Right cardiac atrium (tissue), 5 donors: ENCODE results near the gene RAB12. TPM values are rescaled to one million over a fixed set of nuclear protein-coding genes. Genes with fewer than 3 reads are reported as not detected.

Experiments used
- ATAC-seq, 2 donors: fragments of 200-7000 bp; cut with Tn5 transposase; one replicate each; pipeline versions ENCODE4 v1.8.0 to v1.9.1; 2020; ENCODE audit warnings: moderate library complexity in 2 of 2, mild to moderate bottlenecking in 1 of 2
- DNase-seq, 3 donors: peaks; one replicate each; pipeline ENCODE4 v3.0.0-alpha.2; 2020
- H3K27ac ChIP-seq: one replicate; pipeline ENCODE4 v1.5.1; 2013; ENCODE audit warnings: mild to moderate bottlenecking, low read length, control low read depth, moderate library complexity
- H3K27me3 ChIP-seq: one replicate; pipeline ENCODE4 v1.6.1; 2013; ENCODE audit not compliant: control insufficient read depth, insufficient read depth
- H3K4me1 ChIP-seq: one replicate; pipeline ENCODE4 v1.6.1; 2013; ENCODE audit warnings: low read length; ENCODE audit not compliant: control insufficient read depth, insufficient read depth
- H3K4me3 ChIP-seq: one replicate; pipeline ENCODE4 v1.5.1; 2013; ENCODE audit warnings: low read length, control low read depth
- H3K9me3 ChIP-seq: one replicate; pipeline ENCODE4 v1.6.1; 2013; ENCODE audit warnings: low read length; ENCODE audit not compliant: control insufficient read depth
- WGBS: extraction: QIAGEN DNeasy Blood & Tissue Kit; methylation state at CpG from one replicate; pipeline ENCODE4 v1.1.7; 2013; 5-methylcytosine and 5-hydroxymethylcytosine counted together
- intact Hi-C, 4 donors: fragments of 100-400 bp; cut with DNase I; formaldehyde crosslinking; loops; one replicate each; pipeline versions ENCODE4 v1.11.0 to v1.14.0; 2022 to 2023
- polyA plus RNA-seq: library from polyadenylated mRNA; stranded (reverse); fragments of 200-250 nt; gene quantifications from one replicate; pipeline ENCODE4 v1.2.3, GENCODE V29; 2013
- total RNA-seq, 4 donors: library from RNA; stranded (reverse); fragmentation: NEBNext Ultra II Directional; extraction: Animal tissue kit (Norgen Biotek cat#: 25700); gene quantifications; one replicate each; pipeline ENCODE4 v1.2.1, GENCODE V29; 2021
- donor health status: healthy with polysubstance abuse.
- donor health status: DM: no; HTN: yes; CAD: no.
- donor health status: DM: no; HTN: no; CAD: no.
- donor health status: DM: no; HTN: yes; CAD: no; lungs with severe emphysema.
- donor health status: DM: yes; HTN: yes; CAD: no.

Gene RAB12
- total and polyA plus RNA-seq, 5 donors = 76.4 to 112 (median 101) TPM

GRCh38 chr18:8601277-8602032, 7.8 kb upstream of the RAB12 start:
- no peaks in the 10 kb centered on the region for H3K9me3 ChIP-seq
- intact Hi-C loops = no loop called here
- no peaks in the 10 kb centered on the region for H3K27me3 ChIP-seq
- no peak for ATAC-seq
- WGBS = 74% methylated on average over 6 of the region's 6 CpGs
- no peaks in the 10 kb centered on the region for H3K4me1 ChIP-seq
- DNase-seq = no peak
- H3K27ac ChIP-seq = no peak overlapping the region
- H3K4me3 ChIP-seq = no peak overlapping the region

GRCh38 chr18:8602040-8602439, 7.2 kb upstream of the RAB12 start:
- WGBS = 78% methylated on average over 4 of the region's 4 CpGs
- intact Hi-C loops = no loop called here
- Histone ChIP-seq H3K4me3 (no peak overlapping the region), H3K27ac (no peak overlapping the region), H3K27me3 (no peaks in the 10 kb centered on the region), H3K9me3 (no peaks in the 10 kb centered on the region), H3K4me1 (no peaks in the 10 kb centered on the region)
- ATAC-seq (no peak), DNase-seq (no peak)

DNA sequence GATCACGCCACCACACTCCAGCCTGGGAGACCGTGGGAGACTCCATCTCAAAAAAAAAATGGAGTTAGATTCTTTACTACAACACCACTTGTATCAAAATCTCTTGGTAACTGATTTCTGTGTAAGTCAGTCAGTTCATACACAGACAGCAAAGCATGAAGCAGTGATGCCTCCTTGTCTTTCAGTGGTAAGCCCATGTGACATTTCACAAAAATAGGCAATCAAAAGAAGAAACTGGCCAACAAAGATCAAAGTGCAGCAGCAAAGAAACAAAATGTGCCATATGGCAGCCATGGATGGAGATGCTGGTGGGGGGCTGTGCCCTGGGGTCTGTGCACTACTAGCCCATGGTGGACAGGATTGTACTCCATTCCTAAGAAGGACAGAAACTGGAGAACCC, 6.7 kb upstream of the RAB12 start:
- no peak overlapping the region for H3K4me3 ChIP-seq
- H3K9me3 ChIP-seq = no peaks in the 10 kb centered on the region
- no peak overlapping the region for H3K27ac ChIP-seq
- H3K27me3 ChIP-seq = no peaks in the 10 kb centered on the region
- WGBS = 93% methylated on average over 2 of the region's 2 CpGs
- ATAC-seq (no peak), DNase-seq (no peak)
- no peaks in the 10 kb centered on the region for H3K4me1 ChIP-seq
- intact Hi-C loops = no loop called here

DNA sequence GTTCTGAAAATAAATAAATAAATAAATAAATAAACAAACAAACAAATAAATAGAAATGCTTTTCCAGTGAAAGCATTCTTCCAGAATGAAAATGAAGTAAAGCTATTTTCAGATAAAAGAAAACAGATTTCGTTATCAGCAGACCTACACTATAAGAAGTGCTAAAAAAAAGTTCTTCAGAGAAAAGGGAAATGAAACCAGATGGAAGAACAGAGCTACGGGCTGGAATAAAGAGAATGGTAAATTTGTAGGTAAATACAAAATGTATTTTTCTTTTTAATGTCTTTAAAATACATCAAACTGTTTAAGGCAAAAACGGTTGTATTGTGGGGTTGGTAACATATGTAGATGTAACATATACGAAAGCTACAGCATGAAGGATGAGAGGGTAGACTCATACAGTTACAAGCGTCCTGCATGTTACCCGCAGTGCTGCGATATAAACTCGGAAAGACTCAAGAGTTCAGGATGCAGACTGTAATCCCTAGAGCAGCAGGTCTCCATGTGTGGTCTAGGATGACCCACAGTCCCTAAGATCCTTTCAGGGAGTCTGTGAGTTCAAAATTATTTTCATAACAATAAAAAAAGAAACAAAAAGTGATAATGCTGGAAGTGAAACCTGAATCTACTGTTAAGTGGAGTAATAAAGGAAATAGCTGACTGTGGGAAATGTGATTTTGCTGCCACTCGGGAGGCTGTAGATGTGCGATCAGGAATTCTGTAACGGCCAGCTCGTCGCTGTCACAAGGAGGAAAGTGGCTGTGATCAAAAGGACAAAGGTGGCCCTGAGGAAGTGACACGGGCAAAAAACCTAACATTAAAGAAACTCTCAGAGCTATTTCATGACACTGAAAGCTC, 5.3 kb upstream of the RAB12 start:
- DNase-seq (no peak), ATAC-seq (no peak)
- H3K4me1 ChIP-seq = peaks cover 3% of the 10 kb centered on the region
- intact Hi-C loops = no loop called here
- H3K27ac ChIP-seq = no peak overlapping the region
- H3K9me3 ChIP-seq = no peaks in the 10 kb centered on the region
- peak overlapping the region; percentile 13 for H3K4me3 ChIP-seq
- H3K27me3 ChIP-seq = no peaks in the 10 kb centered on the region
- WGBS = 52% methylated on average over 14 of the region's 14 CpGs

DNA sequence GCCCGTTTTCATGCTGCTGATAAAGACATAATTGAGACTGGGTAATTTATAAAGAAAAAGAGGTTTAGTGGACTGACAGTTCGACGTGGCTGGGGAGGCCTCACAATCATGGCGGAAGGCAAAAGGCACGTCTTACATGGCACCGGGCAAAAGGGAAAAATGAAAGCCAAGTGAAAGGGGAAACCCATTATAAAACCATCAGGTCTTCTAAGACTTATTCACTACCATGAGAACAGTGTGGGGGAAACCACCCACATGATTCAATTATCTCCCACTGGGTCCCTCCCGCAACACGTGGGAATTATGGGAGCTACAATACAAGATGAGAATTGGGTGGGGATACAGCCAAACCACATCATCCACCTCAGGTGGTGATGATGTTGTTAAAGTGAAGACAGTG, 3.3 kb upstream of the RAB12 start:
- no peak overlapping the region for H3K27ac ChIP-seq
- peaks cover 3% of the 10 kb centered on the region for H3K4me1 ChIP-seq
- WGBS = 85% methylated on average over 8 of the region's 8 CpGs
- no peaks in the 10 kb centered on the region for H3K9me3 ChIP-seq
- no peaks in the 10 kb centered on the region for H3K27me3 ChIP-seq
- DNase-seq = no peak
- intact Hi-C loops = no loop called here
- ATAC-seq = no peak
- H3K4me3 ChIP-seq = no peak overlapping the region

GRCh38 chr18:8607776-8608742, 1.2 kb upstream of the RAB12 start:
- ATAC-seq (peak in 1 of 2 donors; percentile 32), DNase-seq (no peak)
- H3K4me3 ChIP-seq = peak overlapping the region; percentile 95
- H3K27me3 ChIP-seq = no peaks in the 10 kb centered on the region
- 63% methylated on average over 18 of the region's 18 CpGs for WGBS
- H3K27ac ChIP-seq = peak overlapping the region; percentile 78
- H3K9me3 ChIP-seq = no peaks in the 10 kb centered on the region
- peaks cover 12% of the 10 kb centered on the region for H3K4me1 ChIP-seq
- intact Hi-C loops = no loop called here

- intact Hi-C loops = no loop called here
- Histone ChIP-seq H3K4me3 (peak overlapping the region; percentile 95), H3K9me3 (no peaks in the 10 kb centered on the region), H3K27ac (peak overlapping the region; percentile 72), H3K4me1 (peaks cover 12% of the 10 kb centered on the region), H3K27me3 (no peaks in the 10 kb centered on the region)
- WGBS = under 1% methylated on average over 78 of the region's 78 CpGs
- ATAC-seq = peak in 1 of 2 donors; percentile 36
- DNase-seq = peak; percentile 21 to 66 (median 66)
Observed at GRCh38 chr18:8609659-8610458, 622 bp downstream of the RAB12 start.

DNA sequence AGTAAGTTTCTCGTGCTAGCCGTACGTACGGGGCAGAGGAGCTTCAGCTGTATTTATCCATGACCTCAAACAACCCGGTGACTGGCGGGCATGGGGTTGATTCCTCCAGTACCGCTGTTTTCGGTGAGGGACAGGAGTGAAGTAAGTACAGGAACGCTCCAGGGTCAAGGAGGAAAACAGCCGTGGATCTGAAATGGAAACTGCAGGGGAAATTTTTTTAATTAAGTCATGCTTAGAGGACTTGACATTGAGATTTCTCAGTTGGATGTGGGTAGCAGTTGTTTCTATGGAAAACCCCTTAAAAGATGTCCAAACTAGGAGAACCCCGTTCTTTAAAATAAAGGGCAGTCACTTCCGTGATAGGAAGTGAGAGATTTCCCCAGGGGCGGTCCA, 1.2 kb downstream of the RAB12 start:
- H3K27me3 ChIP-seq = no peaks in the 10 kb centered on the region
- DNase-seq (peak in 1 of 3 donors; percentile 43), ATAC-seq (peak in 1 of 2 donors; percentile 9)
- peak overlapping the region; percentile 72 for H3K27ac ChIP-seq
- H3K4me3 ChIP-seq = peak overlapping the region; percentile 95
- WGBS = 6% methylated on average over 13 of the region's 13 CpGs
- intact Hi-C loops = no loop called here
- no peaks in the 10 kb centered on the region for H3K9me3 ChIP-seq
- peaks cover 12% of the 10 kb centered on the region for H3K4me1 ChIP-seq

DNA sequence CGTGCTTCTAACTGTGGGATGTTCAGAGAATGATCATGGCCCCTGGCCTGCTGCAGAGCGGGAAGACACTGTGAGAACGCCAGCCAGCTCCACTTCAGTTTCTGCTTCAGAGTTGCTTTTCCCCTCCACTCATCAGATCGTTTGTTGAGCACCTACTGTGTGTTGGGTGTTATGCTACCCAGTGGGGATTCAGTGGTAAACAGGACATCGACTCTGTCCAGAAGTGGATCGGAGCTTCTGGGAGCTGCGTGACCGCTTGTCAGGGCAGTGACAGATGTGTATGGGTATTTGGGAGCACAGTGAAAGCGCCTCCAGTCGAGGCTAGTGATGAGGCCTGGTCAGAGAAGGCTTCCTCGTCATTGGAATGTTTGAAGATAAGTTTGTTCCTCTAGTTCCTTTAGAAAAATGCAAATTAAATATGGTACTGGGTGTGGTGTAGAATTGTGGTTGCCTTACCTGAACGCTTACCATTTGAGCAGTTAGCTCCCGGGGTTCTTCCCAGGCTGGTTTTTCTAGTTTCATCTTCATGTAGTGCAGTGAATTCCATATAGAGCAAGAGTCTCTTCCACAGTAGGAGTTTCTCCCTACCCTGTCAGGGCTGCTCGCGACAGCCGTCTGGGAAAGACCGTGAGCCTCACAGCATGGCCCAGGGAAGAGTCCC, 2.8 kb downstream of the RAB12 start:
- Histone ChIP-seq H3K9me3 (no peaks in the 10 kb centered on the region), H3K4me1 (peaks cover 12% of the 10 kb centered on the region), H3K27me3 (no peaks in the 10 kb centered on the region), H3K27ac (no peak overlapping the region), H3K4me3 (no peak overlapping the region)
- intact Hi-C loops = no loop called here
- WGBS = 91% methylated on average over 17 of the region's 17 CpGs
- DNase-seq (no peak), ATAC-seq (no peak)

DNA sequence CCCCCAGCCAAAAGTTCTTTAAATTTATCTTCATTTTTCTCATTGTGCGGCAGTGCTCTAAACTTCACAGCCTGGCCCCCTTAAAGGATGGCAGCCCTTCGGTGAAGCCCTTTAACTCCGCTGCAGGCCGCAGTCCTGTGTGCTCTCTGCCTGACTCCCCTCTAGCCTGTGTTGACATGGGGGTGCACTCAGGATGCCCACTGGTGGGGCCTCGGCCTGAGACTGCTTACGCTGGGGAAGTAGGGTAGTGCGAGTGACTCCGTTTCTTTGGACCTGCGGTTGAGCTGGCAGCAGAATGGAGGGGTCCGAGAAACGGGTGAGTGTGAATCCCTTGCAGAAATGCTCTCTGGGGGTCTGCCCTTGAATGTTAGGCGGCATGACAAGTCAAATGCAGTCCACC, 5.6 kb downstream of the RAB12 start:
- peaks cover 17% of the 10 kb centered on the region for H3K4me1 ChIP-seq
- ATAC-seq (no peak), DNase-seq (peak in 2 of 3 donors; percentile 39 to 48)
- intact Hi-C loops = no loop called here
- H3K27me3 ChIP-seq = no peaks in the 10 kb centered on the region
- no peak overlapping the region for H3K27ac ChIP-seq
- 89% methylated on average over 12 of the region's 12 CpGs for WGBS
- no peak overlapping the region for H3K4me3 ChIP-seq
- no peaks in the 10 kb centered on the region for H3K9me3 ChIP-seq
